ENCODE measurements around the gene DCN. TPM values are rescaled to one million over a fixed set of nuclear protein-coding genes. Genes with fewer than 3 reads are reported as not detected.

Gene DCN
- total RNA-seq, 1 donor from 2014 or later: 2,230 TPM

DNA sequence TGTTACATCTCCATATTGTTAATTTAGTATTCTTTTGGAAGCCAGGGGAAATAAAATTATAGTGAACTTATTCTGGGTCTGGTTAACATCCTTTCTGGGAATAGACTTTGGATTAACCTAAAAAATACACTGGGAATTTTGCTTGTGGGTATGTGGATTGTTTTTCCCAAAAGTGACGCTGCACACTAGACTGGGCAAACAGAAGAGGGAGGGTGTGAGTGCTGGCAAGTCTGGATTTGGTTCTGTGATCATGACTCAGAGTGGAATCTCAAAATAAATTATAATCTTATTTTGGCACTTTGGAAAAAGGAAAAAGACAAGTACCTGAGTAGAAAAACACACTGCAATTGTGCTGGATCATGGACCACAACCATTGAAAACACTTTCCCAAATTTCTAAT lies 56.1 kb downstream of the DCN start:
- Mint-ChIP-seq H3K36me3 (ENCODE audit: unreplicated experiment) (no peaks in the 10 kb centered on the region), H3K27me3 (ENCODE audit: unreplicated experiment) (no peaks in the 10 kb centered on the region), H3K4me1 (ENCODE audit: unreplicated experiment) (peaks cover 55% of the 10 kb centered on the region), H3K27ac (ENCODE audit: unreplicated experiment) (peak overlapping the region; percentile 86), H3K4me3 (ENCODE audit: unreplicated experiment) (peak overlapping the region; percentile 16), H3K9me3 (ENCODE audit: unreplicated experiment) (peaks cover 4% of the 10 kb centered on the region)
- no peak for DNase-seq (ENCODE audit: extremely low spot score, unreplicated experiment)
- no peak for TF ChIP-seq CTCF (IDR thresholded peaks at IDR 0.05)

- peaks cover 52% of the 10 kb centered on the region for H3K4me1 Mint-ChIP-seq (ENCODE audit: unreplicated experiment)
- H3K4me3 Mint-ChIP-seq (ENCODE audit: unreplicated experiment): no peak overlapping the region
- peaks cover 4% of the 10 kb centered on the region for H3K9me3 Mint-ChIP-seq (ENCODE audit: unreplicated experiment)
- peak overlapping the region; percentile 38 for H3K27ac Mint-ChIP-seq (ENCODE audit: unreplicated experiment)
- no peak for DNase-seq (ENCODE audit: extremely low spot score, unreplicated experiment)
- no peak for TF ChIP-seq CTCF (IDR thresholded peaks at IDR 0.05)
- H3K27me3 Mint-ChIP-seq (ENCODE audit: unreplicated experiment): no peaks in the 10 kb centered on the region
- H3K36me3 Mint-ChIP-seq (ENCODE audit: unreplicated experiment): no peaks in the 10 kb centered on the region
Measured at GRCh38 chr12:91123236-91123916, 59.2 kb downstream of the DCN start.

DNA sequence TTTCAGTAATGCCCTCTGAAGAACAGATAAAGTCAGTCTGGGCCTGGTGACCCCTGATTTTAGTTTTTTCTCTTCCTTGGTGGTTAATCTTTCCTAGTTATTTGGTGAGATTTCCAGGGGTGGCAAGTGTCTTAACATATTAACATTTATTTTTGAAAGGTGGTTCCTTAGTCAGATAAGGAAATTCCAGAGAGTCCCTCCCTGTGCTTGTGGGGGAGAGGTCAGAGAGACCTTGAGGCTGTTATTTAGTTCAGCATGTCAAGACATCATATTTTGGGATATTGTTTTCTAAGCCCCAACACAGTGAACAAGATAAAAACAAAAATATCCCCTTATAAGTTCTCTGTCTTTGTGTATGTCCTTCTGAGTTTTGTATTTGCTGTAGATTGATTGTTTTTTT lies 61.8 kb downstream of the DCN start:
- H3K27me3 Mint-ChIP-seq (ENCODE audit: unreplicated experiment): no peaks in the 10 kb centered on the region
- H3K4me1 Mint-ChIP-seq (ENCODE audit: unreplicated experiment): peaks cover 29% of the 10 kb centered on the region
- no peak for DNase-seq (ENCODE audit: extremely low spot score, unreplicated experiment)
- no peak overlapping the region for H3K4me3 Mint-ChIP-seq (ENCODE audit: unreplicated experiment)
- peaks cover 4% of the 10 kb centered on the region for H3K9me3 Mint-ChIP-seq (ENCODE audit: unreplicated experiment)
- H3K36me3 Mint-ChIP-seq (ENCODE audit: unreplicated experiment): no peaks in the 10 kb centered on the region
- no peak for TF ChIP-seq CTCF (IDR thresholded peaks at IDR 0.05)
- H3K27ac Mint-ChIP-seq (ENCODE audit: unreplicated experiment): no peak overlapping the region

DNA sequence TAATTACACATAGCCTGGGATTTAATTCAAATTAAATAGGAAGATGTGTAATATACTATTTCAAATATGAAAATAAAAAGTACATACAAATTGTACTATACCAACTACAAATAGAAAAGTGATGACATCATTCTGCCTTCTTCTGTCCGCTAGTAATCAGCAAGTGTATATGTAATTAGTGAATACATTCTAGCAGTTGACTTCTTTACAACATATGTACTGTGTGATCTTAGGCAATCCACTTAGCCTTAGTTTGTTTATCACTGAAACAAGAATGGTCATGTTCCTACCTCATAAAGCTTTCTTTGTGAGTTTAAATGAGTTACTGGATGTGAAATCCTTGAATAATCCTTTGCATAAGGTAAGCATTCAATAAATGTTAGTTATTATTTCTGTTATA lies 63.5 kb downstream of the DCN start:
- no peaks in the 10 kb centered on the region for H3K27me3 Mint-ChIP-seq (ENCODE audit: unreplicated experiment)
- H3K4me3 Mint-ChIP-seq (ENCODE audit: unreplicated experiment): no peak overlapping the region
- H3K36me3 Mint-ChIP-seq (ENCODE audit: unreplicated experiment): no peaks in the 10 kb centered on the region
- no peak for TF ChIP-seq CTCF (IDR thresholded peaks at IDR 0.05)
- H3K27ac Mint-ChIP-seq (ENCODE audit: unreplicated experiment): no peak overlapping the region
- H3K4me1 Mint-ChIP-seq (ENCODE audit: unreplicated experiment): peaks cover 27% of the 10 kb centered on the region
- no peak for DNase-seq (ENCODE audit: extremely low spot score, unreplicated experiment)
- peaks cover 4% of the 10 kb centered on the region for H3K9me3 Mint-ChIP-seq (ENCODE audit: unreplicated experiment)

DNA sequence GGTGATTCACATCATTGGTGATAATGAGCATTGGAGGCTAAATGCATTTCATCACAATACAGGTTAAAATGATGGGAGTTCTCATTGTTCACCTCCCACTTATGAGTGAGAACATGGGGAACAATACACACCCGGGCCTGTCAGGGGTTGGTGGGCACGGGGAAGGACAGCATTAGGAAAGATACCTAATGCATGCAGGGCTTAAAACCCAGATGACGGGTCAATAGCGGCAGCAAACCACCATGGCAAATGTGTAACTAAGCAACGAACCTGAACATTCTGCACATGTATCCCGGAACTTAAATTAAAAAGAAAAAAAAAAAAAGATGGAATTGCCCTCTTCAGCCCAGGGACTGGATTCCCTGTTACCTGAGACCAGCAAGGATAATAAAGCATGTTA lies 69.0 kb downstream of the DCN start:
- TF ChIP-seq CTCF (IDR thresholded peaks at IDR 0.05): no peak
- H3K27ac Mint-ChIP-seq (ENCODE audit: unreplicated experiment): no peak overlapping the region
- H3K4me3 Mint-ChIP-seq (ENCODE audit: unreplicated experiment): no peak overlapping the region
- no peak for DNase-seq (ENCODE audit: extremely low spot score, unreplicated experiment)
- H3K4me1 Mint-ChIP-seq (ENCODE audit: unreplicated experiment): peaks cover 29% of the 10 kb centered on the region
- no peaks in the 10 kb centered on the region for H3K9me3 Mint-ChIP-seq (ENCODE audit: unreplicated experiment)
- H3K27me3 Mint-ChIP-seq (ENCODE audit: unreplicated experiment): no peaks in the 10 kb centered on the region
- H3K36me3 Mint-ChIP-seq (ENCODE audit: unreplicated experiment): no peaks in the 10 kb centered on the region
